Small intestine (tissue), 7 donors: Measurements from ENCODE around the gene SPATA20. TPM values are rescaled to one million over a fixed set of nuclear protein-coding genes. Genes with fewer than 3 reads are reported as not detected.

Experiments
- DNase-seq, 2 donors: peaks; one replicate each; pipeline versions ENCODE4 v3.0.0 to v3.0.0-alpha.2; 2013
- FAIRE-seq: peaks from 2 replicates; lab custom pipeline; 2012; peaks lifted over from hg19 to GRCh38; lab: Jason Lieb, UNC
- H3K27ac ChIP-seq, 3 donors: one replicate each; pipeline ENCODE4 v1.5.1; 2013; ENCODE audit warnings: low read length in 2 of 3, mild to moderate bottlenecking in 2 of 3, control low read depth in 1 of 3, inconsistent platforms in 1 of 3, low read depth in 1 of 3, moderate library complexity in 1 of 3
- H3K27me3 ChIP-seq, 3 donors: one replicate each; pipeline ENCODE4 v1.6.1; 2013; ENCODE audit warnings: low read length in 3 of 3, inconsistent platforms in 1 of 3; ENCODE audit not compliant: control insufficient read depth in 3 of 3, insufficient read depth in 3 of 3
- H3K36me3 ChIP-seq, 3 donors: one replicate each; pipeline ENCODE4 v1.6.1; 2013; ENCODE audit warnings: low read length in 3 of 3, inconsistent platforms in 1 of 3, low read depth in 1 of 3, mild to moderate bottlenecking in 1 of 3, moderate library complexity in 1 of 3; ENCODE audit not compliant: control insufficient read depth in 3 of 3, insufficient read depth in 2 of 3
- H3K4me1 ChIP-seq, 3 donors: one replicate each; pipeline ENCODE4 v1.6.1; 2013; ENCODE audit warnings: low read length in 2 of 3, inconsistent platforms in 1 of 3, low read depth in 1 of 3, mild to moderate bottlenecking in 1 of 3, moderate library complexity in 1 of 3; ENCODE audit not compliant: control insufficient read depth in 3 of 3, insufficient read depth in 2 of 3
- H3K4me3 ChIP-seq, 3 donors: one replicate each; pipeline ENCODE4 v1.5.1; 2013; ENCODE audit warnings: low read length in 3 of 3, control low read depth in 1 of 3, inconsistent platforms in 1 of 3, low read depth in 1 of 3, mild to moderate bottlenecking in 1 of 3, moderate library complexity in 1 of 3
- H3K9me3 ChIP-seq, 2 donors: one replicate each; pipeline ENCODE4 v1.6.1; 2013; ENCODE audit warnings: low read depth in 1 of 2, low read length in 1 of 2; ENCODE audit not compliant: control insufficient read depth in 2 of 2, insufficient read depth in 1 of 2
- WGBS, 3 donors: extraction: QIAGEN DNeasy Blood & Tissue Kit; methylation state at CpG; one replicate each; pipeline ENCODE4 v1.1.7; 2013; 5-methylcytosine and 5-hydroxymethylcytosine counted together
- polyA plus RNA-seq, 4 donors: library from polyadenylated mRNA; stranded (reverse) in 3 of 4; unstranded in 1 of 4; fragments of 200-250 nt in 3 of 4; fragments of 120-200 nt in 1 of 4; gene quantifications; one replicate each; pipeline versions ENCODE4 v1.2.1 to v1.2.3, GENCODE V29; 2013
- donor health status: healthy with polysubstance abuse.
- donor health status: control.
- donor health status: control.
- donor health status: Bipolar disorder and iron deficiency.
- donor health status: healthy.

The SPATA20 gene
- polyA plus RNA-seq, 4 donors: 7.0 to 67.0 (median 23.6) TPM

- peaks cover 0 to 4% (median 0%) of the 10 kb centered on the region in 3 donors for H3K36me3 ChIP-seq
- peaks cover 0 to 2% (median 0%) of the 10 kb centered on the region in 3 donors for H3K27me3 ChIP-seq
- DNase-seq (no peak), FAIRE-seq (no peak)
- no peak overlapping the region for H3K27ac ChIP-seq
- WGBS, 3 donors: 63 to 71% (median 71%) methylated on average over 13 of the region's 13 CpGs
- no peak overlapping the region for H3K4me3 ChIP-seq
- H3K9me3 ChIP-seq: peaks cover 0 to 4% of the 10 kb centered on the region in 2 donors
- H3K4me1 ChIP-seq: no peaks in the 10 kb centered on the region
Measured at GRCh38 chr17:50576864-50577263, 29.9 kb downstream of the SPATA20 start.

GRCh38 chr17:50577451-50577954 lies 30.5 kb downstream of the SPATA20 start:
- 65 to 85% (median 76%) methylated on average over 13 of the region's 13 CpGs for WGBS, 3 donors
- Histone ChIP-seq H3K9me3 (peaks cover 0 to 8% of the 10 kb centered on the region in 2 donors), H3K4me3 (no peak overlapping the region), H3K27me3 (peaks cover 0 to 2% (median 0%) of the 10 kb centered on the region in 3 donors), H3K27ac (no peak overlapping the region), H3K36me3 (peaks cover 0 to 2% (median 0%) of the 10 kb centered on the region in 3 donors), H3K4me1 (no peaks in the 10 kb centered on the region)
- FAIRE-seq (no peak), DNase-seq (no peak)

- WGBS, 3 donors: 79 to 84% (median 80%) methylated on average over 16 of the region's 16 CpGs
- Histone ChIP-seq H3K36me3 (peaks cover 0 to 2% (median 0%) of the 10 kb centered on the region in 3 donors), H3K9me3 (peaks cover 0 to 8% of the 10 kb centered on the region in 2 donors), H3K27ac (no peak overlapping the region), H3K4me3 (no peak overlapping the region), H3K27me3 (peaks cover 0 to 2% (median 0%) of the 10 kb centered on the region in 3 donors), H3K4me1 (no peaks in the 10 kb centered on the region)
- DNase-seq (no peak), FAIRE-seq (no peak)
Measured at GRCh38 chr17:50578173-50578572, 31.2 kb downstream of the SPATA20 start.

- peaks cover 0 to 2% (median 0%) of the 10 kb centered on the region in 3 donors for H3K36me3 ChIP-seq
- peaks cover 0 to 5% (median 2%) of the 10 kb centered on the region in 3 donors for H3K27me3 ChIP-seq
- 72 to 88% (median 80%) methylated on average over 7 of the region's 7 CpGs for WGBS, 3 donors
- H3K27ac ChIP-seq: no peak overlapping the region
- FAIRE-seq (no peak), DNase-seq (no peak)
- H3K4me3 ChIP-seq: no peak overlapping the region
- no peaks in the 10 kb centered on the region for H3K4me1 ChIP-seq
- H3K9me3 ChIP-seq: peaks cover 0 to 8% of the 10 kb centered on the region in 2 donors
Measured at GRCh38 chr17:50579399-50579798, 32.4 kb downstream of the SPATA20 start.

- no peaks in the 10 kb centered on the region for H3K4me1 ChIP-seq
- no peak for FAIRE-seq
- 91 to 96% (median 93%) methylated on average over 9 of the region's 9 CpGs for WGBS, 3 donors
- no peak overlapping the region for H3K4me3 ChIP-seq
- H3K36me3 ChIP-seq: peaks cover 0 to 2% (median 0%) of the 10 kb centered on the region in 3 donors
- peaks cover 0 to 8% of the 10 kb centered on the region in 2 donors for H3K9me3 ChIP-seq
- no peak for DNase-seq
- H3K27me3 ChIP-seq: peaks cover 0 to 9% (median 2%) of the 10 kb centered on the region in 3 donors
- no peak overlapping the region for H3K27ac ChIP-seq
Measured at GRCh38 chr17:50580646-50581045, 33.7 kb downstream of the SPATA20 start.

GRCh38 chr17:50581316-50581715 lies 34.3 kb downstream of the SPATA20 start:
- 87 to 93% (median 91%) methylated on average over 12 of the region's 12 CpGs for whole genome bisulfite sequencing, 3 donors
- no peak overlapping the region for H3K27ac ChIP-seq

GRCh38 chr17:50582741-50583140 lies 35.8 kb downstream of the SPATA20 start:
- H3K36me3 ChIP-seq: no peaks in the 10 kb centered on the region
- H3K9me3 ChIP-seq: peaks cover 0 to 8% of the 10 kb centered on the region in 2 donors
- H3K27me3 ChIP-seq: peaks cover 0 to 11% (median 2%) of the 10 kb centered on the region in 3 donors
- DNase-seq: no peak
- WGBS, 3 donors: 74 to 91% (median 82%) methylated on average over 2 of the region's 2 CpGs
- H3K4me1 ChIP-seq: no peaks in the 10 kb centered on the region
- no peak overlapping the region for H3K27ac ChIP-seq
- FAIRE-seq: no peak
- no peak overlapping the region for H3K4me3 ChIP-seq

More at GRCh38 chr17:50581316-50581715, 34.3 kb downstream of the SPATA20 start:
- Histone ChIP-seq H3K27me3 (peaks cover 0 to 9% (median 2%) of the 10 kb centered on the region in 3 donors), H3K4me1 (no peaks in the 10 kb centered on the region), H3K4me3 (no peak overlapping the region), H3K9me3 (peaks cover 0 to 8% of the 10 kb centered on the region in 2 donors), H3K36me3 (no peaks in the 10 kb centered on the region)
- DNase-seq (no peak), FAIRE-seq (no peak)

GRCh38 chr17:50583641-50584040 lies 36.7 kb downstream of the SPATA20 start:
- H3K36me3 ChIP-seq: no peaks in the 10 kb centered on the region
- DNase-seq: no peak
- WGBS, 3 donors: 46 to 59% (median 57%) methylated on average over 7 of the region's 7 CpGs
- peaks cover 0 to 11% (median 0%) of the 10 kb centered on the region in 3 donors for H3K27me3 ChIP-seq
- no peak overlapping the region for H3K27ac ChIP-seq
- H3K9me3 ChIP-seq: peaks cover 0 to 8% of the 10 kb centered on the region in 2 donors
- H3K4me3 ChIP-seq: no peak overlapping the region
- no peak for FAIRE-seq
- H3K4me1 ChIP-seq: peaks cover 0 to 4% (median 0%) of the 10 kb centered on the region in 3 donors
